Medulla oblongata (tissue), 1 donor: ENCODE measurements around the gene TMEM52.

Experiments used
- DNase-seq: peaks from one replicate; pipeline ENCODE4 v3.0.0-alpha.2; 2015; ENCODE audit errors: extremely low spot score

Gene TMEM52

DNA sequence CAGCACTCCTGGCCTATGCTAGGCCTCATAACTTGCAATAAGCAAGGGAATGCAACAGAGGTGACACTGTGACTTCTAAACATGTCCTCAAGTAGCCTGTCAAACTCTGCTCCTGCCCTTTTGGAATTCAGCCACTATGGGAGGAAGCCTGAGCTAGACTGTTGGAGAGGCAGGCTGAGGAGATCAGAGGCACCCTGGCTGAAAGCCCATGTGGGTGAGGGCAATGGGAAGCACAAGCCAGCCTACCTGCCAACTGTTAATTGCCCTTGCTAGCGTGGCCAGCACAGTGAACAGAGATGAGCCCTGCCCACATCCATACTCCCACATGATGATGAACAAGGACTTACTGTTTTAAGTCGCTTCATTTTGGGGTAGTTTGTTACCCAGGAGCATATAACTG lies 45.9 kb downstream of the TMEM52 start:
- DNase-seq = peak; percentile 44

DNA sequence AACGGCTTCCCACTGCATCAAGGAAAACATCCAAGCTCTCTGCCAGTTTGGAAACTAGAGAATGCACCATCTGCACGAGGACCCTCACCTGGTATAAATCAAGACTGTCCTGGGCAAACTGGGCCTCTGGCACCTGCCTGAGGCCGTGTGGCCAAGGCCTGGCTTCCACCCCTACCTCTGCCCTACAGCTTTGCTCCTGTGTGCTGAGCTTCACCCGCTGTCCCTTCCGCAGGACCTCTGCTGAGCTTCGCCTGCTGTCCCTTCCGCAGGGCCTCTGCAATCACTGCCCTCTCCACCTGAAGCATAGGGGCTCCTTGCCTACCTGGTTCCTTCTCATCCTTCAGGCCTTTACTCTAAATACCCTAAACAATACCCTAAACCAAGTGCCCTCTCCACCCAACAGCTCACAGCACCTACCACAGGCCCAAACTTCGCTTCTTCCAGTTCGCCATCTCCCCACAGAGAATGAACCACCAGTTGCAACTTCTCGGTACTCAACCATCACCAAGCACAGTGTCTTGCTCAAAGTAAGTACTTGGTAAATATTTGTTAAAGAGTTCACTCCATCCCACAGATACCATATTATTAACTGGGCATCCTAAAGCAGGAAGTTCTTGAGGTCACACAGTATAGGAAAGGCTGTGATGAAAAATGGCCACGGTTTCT lies 46.6 kb downstream of the TMEM52 start:
- DNase-seq = no peak

DNA sequence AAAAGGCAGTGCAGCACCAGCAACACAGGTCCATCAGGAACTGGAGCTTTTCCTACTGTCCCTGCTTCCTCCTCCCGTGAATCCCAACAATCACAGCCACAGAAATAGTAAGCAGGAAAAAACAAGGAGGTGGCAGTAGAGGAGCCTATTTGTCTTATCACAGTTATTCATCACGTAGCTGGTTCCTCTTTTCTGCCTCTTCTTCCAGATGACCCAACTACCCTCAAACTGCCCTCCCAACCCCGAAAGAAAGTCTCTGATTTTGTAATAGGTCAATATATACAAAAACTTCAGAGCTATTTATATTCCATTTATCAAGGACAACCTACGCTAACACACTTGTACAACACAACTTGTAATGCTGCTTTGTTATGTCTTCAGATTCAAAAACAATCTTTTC lies 49.6 kb downstream of the TMEM52 start:
- DNase-seq = no peak
